Smooth muscle cell (in vitro differentiated cells): Measurements from ENCODE around the gene DYNLT3. TPM values are rescaled to one million over a fixed set of nuclear protein-coding genes. Genes with fewer than 3 reads are reported as not detected.

ENCODE experiments used
- DNase-seq: peaks from one replicate; lab custom pipeline; 2025; ENCODE audit not compliant: unreplicated experiment; lab: John Stamatoyannopoulos, UW
- H2AFZ ChIP-seq: fragments of 200-600 bp; sonication (generic); 2 replicates; pipeline ENCODE4 v1.6.0; 2016; ENCODE audit warnings: antibody characterized with exemption, low read depth, mild to moderate bottlenecking
- H3F3A ChIP-seq: fragments of 200-600 bp; sonication (generic); 2 replicates; pipeline ENCODE4 v1.6.0; 2017; ENCODE audit warnings: antibody characterized with exemption, low read depth
- H3K27ac ChIP-seq: fragments of 200-600 bp; sonication (generic); 2 replicates; pipeline ENCODE4 v1.5.1; 2016; ENCODE audit warnings: low read depth, mild to moderate bottlenecking
- H3K27me3 ChIP-seq: fragments of 200-600 bp; sonication (generic); 2 replicates; pipeline ENCODE4 v1.6.1; 2016; ENCODE audit warnings: low read depth, mild to moderate bottlenecking
- H3K36me3 ChIP-seq: fragments of 200-600 bp; sonication (generic); 2 replicates; pipeline ENCODE4 v1.5.1; 2016; ENCODE audit warnings: low read depth
- H3K4me1 ChIP-seq: fragments of 200-600 bp; sonication (generic); 2 replicates; pipeline ENCODE4 v1.5.1; 2016; ENCODE audit warnings: low read depth
- H3K4me2 ChIP-seq: fragments of 200-600 bp; sonication (generic); 2 replicates; pipeline ENCODE4 v1.6.0; 2016; ENCODE audit warnings: mild to moderate bottlenecking
- H3K4me3 ChIP-seq: fragments of 200-600 bp; sonication (generic); 2 replicates; pipeline ENCODE4 v1.5.1; 2016; ENCODE audit warnings: mild to moderate bottlenecking
- H3K79me2 ChIP-seq: fragments of 200-600 bp; sonication (generic); 2 replicates; pipeline ENCODE4 v1.6.0; 2016; ENCODE audit warnings: low read depth, mild to moderate bottlenecking
- H3K9ac ChIP-seq: fragments of 200-600 bp; sonication (generic); 2 replicates; pipeline ENCODE4 v1.6.0; 2016; ENCODE audit warnings: low read depth
- H3K9me3 ChIP-seq: fragments of 200-600 bp; sonication (generic); replicated peaks from 2 replicates; pipeline ENCODE4 v1.5.1; 2016; ENCODE audit warnings: low read depth
- H4K20me1 ChIP-seq: fragments of 200-600 bp; sonication (generic); 2 replicates; pipeline ENCODE4 v1.6.0; 2016; ENCODE audit warnings: low read depth
- CTCF ChIP-seq: fragments of 200-600 bp; sonication (generic); IDR thresholded peaks from 2 replicates; pipeline ENCODE4 v1.5.1; 2017; ENCODE audit warnings: borderline replicate concordance, mild to moderate bottlenecking, antibody characterized with exemption; ENCODE audit not compliant: insufficient read depth, poor library complexity, severe bottlenecking
- WGBS: methylation state at CpG from one replicate; pipeline ENCODE4 v1.1.7; 2016; ENCODE audit warnings: low lambda C conversion rate; 5-methylcytosine and 5-hydroxymethylcytosine counted together
- polyA plus RNA-seq: library from polyadenylated mRNA; unstranded; fragments of >200 nt; fragmentation: Nextera tagmentation; extraction: Ambion mirVana; gene quantifications from 2 replicates; pipeline ENCODE4 v1.2.1, GENCODE V29; 2016
- total RNA-seq: library from RNA; depleted of rRNA; stranded (reverse); fragments of >200 nt; gene quantifications from 2 replicates; pipeline ENCODE4 v1.2.3, GENCODE V29; 2014

The DYNLT3 gene
- total and polyA plus RNA-seq, 2 experiments from 2014 or later, result 77.7 to 89.4 TPM

GRCh38 chrX:37802028-37802427 lies 45.3 kb downstream of the DYNLT3 start:
- H3K27ac ChIP-seq, result no peak overlapping the region
- no peak overlapping the region for H3K4me3 ChIP-seq
- no peaks in the 10 kb centered on the region for H4K20me1 ChIP-seq
- no peak for DNase-seq
- no peak overlapping the region for H3K4me2 ChIP-seq
- no peaks in the 10 kb centered on the region for H3K4me1 ChIP-seq
- H3K9ac ChIP-seq, result no peak overlapping the region
- no peak overlapping the region for H2AFZ ChIP-seq
- TF ChIP-seq CTCF, result no peak
- H3K27me3 ChIP-seq, result no peaks in the 10 kb centered on the region
- no peaks in the 10 kb centered on the region for H3K36me3 ChIP-seq
- no peaks in the 10 kb centered on the region for H3F3A ChIP-seq
- no peaks in the 10 kb centered on the region for H3K79me2 ChIP-seq
- H3K9me3 ChIP-seq, result no peaks in the 10 kb centered on the region

GRCh38 chrX:37800717-37801116 lies 46.7 kb downstream of the DYNLT3 start:
- Histone ChIP-seq H3K4me3 (no peak overlapping the region), H3K4me2 (no peak overlapping the region), H4K20me1 (no peaks in the 10 kb centered on the region), H3K27ac (no peak overlapping the region), H3K79me2 (no peaks in the 10 kb centered on the region), H2AFZ (no peak overlapping the region), H3K27me3 (no peaks in the 10 kb centered on the region), H3K9ac (no peak overlapping the region), H3F3A (no peaks in the 10 kb centered on the region), H3K4me1 (no peaks in the 10 kb centered on the region), H3K9me3 (no peaks in the 10 kb centered on the region), H3K36me3 (no peaks in the 10 kb centered on the region)
- DNase-seq, result no peak
- no peak for TF ChIP-seq CTCF

GRCh38 chrX:37799936-37800335 lies 47.4 kb downstream of the DYNLT3 start:
- no peaks in the 10 kb centered on the region for H3K9me3 ChIP-seq
- H4K20me1 ChIP-seq, result no peaks in the 10 kb centered on the region
- DNase-seq, result no peak
- no peaks in the 10 kb centered on the region for H3K4me1 ChIP-seq
- H3K27me3 ChIP-seq, result no peaks in the 10 kb centered on the region
- no peaks in the 10 kb centered on the region for H3F3A ChIP-seq
- H3K4me3 ChIP-seq, result no peak overlapping the region
- H2AFZ ChIP-seq, result no peak overlapping the region
- no peak overlapping the region for H3K27ac ChIP-seq
- H3K4me2 ChIP-seq, result no peak overlapping the region
- H3K79me2 ChIP-seq, result no peaks in the 10 kb centered on the region
- WGBS, result 75% methylated on average over 2 of the region's 2 CpGs
- H3K36me3 ChIP-seq, result no peaks in the 10 kb centered on the region
- no peak overlapping the region for H3K9ac ChIP-seq
- no peak for TF ChIP-seq CTCF

- no peak overlapping the region for H3K4me3 ChIP-seq
- H3K27ac ChIP-seq, result no peak overlapping the region
- H3K4me2 ChIP-seq, result no peak overlapping the region
- H3K9me3 ChIP-seq, result no peaks in the 10 kb centered on the region
- H3K27me3 ChIP-seq, result no peaks in the 10 kb centered on the region
- H3K36me3 ChIP-seq, result no peaks in the 10 kb centered on the region
- no peaks in the 10 kb centered on the region for H4K20me1 ChIP-seq
- no peaks in the 10 kb centered on the region for H3F3A ChIP-seq
- no peak overlapping the region for H3K9ac ChIP-seq
- H3K79me2 ChIP-seq, result no peaks in the 10 kb centered on the region
- DNase-seq, result no peak
- TF ChIP-seq CTCF, result no peak
- no peak overlapping the region for H2AFZ ChIP-seq
- H3K4me1 ChIP-seq, result no peaks in the 10 kb centered on the region
Observed at GRCh38 chrX:37796805-37797204, 50.6 kb downstream of the DYNLT3 start.
